ENCODE results near the gene TAF4.
A peak's percentile ranks its signal among the peaks of the same experiment; 100 is the strongest.
"Not testable (repeated sequence)": the region's sequence is repeated elsewhere in the genome, so short reads cannot be mapped to it uniquely, and the experiment has no call there.

TAF4 gene

DNA sequence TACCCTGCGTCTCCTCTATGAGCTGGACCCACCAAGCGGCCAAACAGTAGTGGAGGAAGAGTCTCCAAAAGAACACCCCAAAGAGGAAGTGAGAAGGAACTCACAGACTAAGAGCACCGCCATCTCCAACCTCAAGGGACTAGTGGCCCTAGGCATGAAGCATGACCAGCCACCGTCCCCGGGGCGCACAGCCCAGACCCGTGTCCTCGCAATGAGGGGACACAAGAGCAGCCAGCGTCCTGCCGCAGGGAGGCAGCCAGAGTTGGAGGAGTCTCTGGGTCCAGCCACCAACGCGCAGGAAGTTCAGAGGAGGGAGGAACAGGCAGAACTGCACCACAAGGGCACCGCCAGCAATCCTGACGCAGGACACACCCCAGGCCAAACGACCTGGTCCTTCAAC is 72.6 kb downstream of the TAF4 start:
- Mint-ChIP-seq H3K4me3 (no peak overlapping the region), H3K9me3 (peaks cover 37% of the 10 kb centered on the region), H3K27ac (no peak overlapping the region), H3K36me3 (ENCODE audit: low read depth) (peaks cover 97% of the 10 kb centered on the region), H3K27me3 (no peaks in the 10 kb centered on the region), H3K4me1 (ENCODE audit: low read depth) (no peaks in the 10 kb centered on the region)
- intact Hi-C loops (cut with micrococcal nuclease) = no loop called here

DNA sequence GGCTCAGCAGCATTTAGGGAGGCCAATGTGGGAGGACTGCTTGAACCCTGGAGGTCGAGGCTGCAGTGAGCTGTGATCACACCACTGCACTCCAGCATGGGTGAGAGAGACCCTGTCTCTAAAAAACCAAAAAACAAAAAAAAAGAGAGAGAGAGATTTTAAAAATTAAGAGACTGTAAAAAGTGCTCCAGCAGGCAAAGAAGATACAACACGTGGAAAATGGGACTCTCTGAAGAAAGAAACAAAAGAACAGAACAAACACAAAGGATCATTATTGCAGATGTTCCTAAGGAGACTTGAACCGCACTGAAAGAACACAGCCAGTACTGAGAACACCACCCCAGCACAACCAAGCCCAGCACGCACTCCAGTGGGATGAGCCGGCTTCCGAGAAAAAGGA is 74.2 kb downstream of the TAF4 start:
- Mint-ChIP-seq H3K9me3 (peaks cover 37% of the 10 kb centered on the region), H3K27ac (no peak overlapping the region), H3K36me3 (ENCODE audit: low read depth) (peaks cover 100% of the 10 kb centered on the region), H3K4me1 (ENCODE audit: low read depth) (no peaks in the 10 kb centered on the region), H3K27me3 (no peaks in the 10 kb centered on the region), H3K4me3 (no peak overlapping the region)
- intact Hi-C loops (cut with micrococcal nuclease) = no loop called here

- Mint-ChIP-seq H3K9me3 (peaks cover 37% of the 10 kb centered on the region), H3K4me1 (ENCODE audit: low read depth) (no peaks in the 10 kb centered on the region), H3K4me3 (no peak overlapping the region), H3K27me3 (no peaks in the 10 kb centered on the region), H3K36me3 (ENCODE audit: low read depth) (peaks cover 96% of the 10 kb centered on the region), H3K27ac (no peak overlapping the region)
- intact Hi-C loops (cut with micrococcal nuclease) = no loop called here
Observed at GRCh38 chr20:61990484-61990883, 75.2 kb downstream of the TAF4 start.

- Mint-ChIP-seq H3K36me3 (ENCODE audit: low read depth) (peaks cover 96% of the 10 kb centered on the region), H3K27ac (no peak overlapping the region), H3K4me1 (ENCODE audit: low read depth) (peaks cover 1% of the 10 kb centered on the region), H3K9me3 (peaks cover 40% of the 10 kb centered on the region), H3K27me3 (no peaks in the 10 kb centered on the region), H3K4me3 (no peak overlapping the region)
- intact Hi-C loops (cut with micrococcal nuclease) = no loop called here
Observed at GRCh38 chr20:61989741-61990140, 75.9 kb downstream of the TAF4 start.

DNA sequence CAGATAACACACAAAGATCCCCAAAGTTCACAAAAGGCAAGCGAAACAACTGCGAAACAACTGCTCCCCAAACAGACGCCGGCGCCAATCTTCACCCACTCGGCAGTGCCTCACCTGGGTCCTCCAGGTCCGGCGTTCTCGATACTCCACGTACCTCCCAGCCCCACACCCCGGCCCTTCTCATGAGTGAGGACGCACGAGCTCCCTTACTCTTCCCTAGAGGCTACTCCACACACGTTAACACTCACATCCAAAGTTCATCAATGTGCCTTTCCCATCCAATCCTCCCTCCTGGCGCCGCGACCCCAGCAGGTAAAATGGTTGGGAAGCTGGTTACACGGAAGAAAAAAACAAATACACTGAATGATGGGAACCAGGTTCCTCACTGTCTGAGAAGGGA is 77.0 kb downstream of the TAF4 start:
- peaks cover 96% of the 10 kb centered on the region for H3K36me3 Mint-ChIP-seq (ENCODE audit: low read depth)
- H3K27me3 Mint-ChIP-seq = no peaks in the 10 kb centered on the region
- H3K9me3 Mint-ChIP-seq = peaks cover 40% of the 10 kb centered on the region
- no peak overlapping the region for H3K27ac Mint-ChIP-seq
- no peak overlapping the region for H3K4me3 Mint-ChIP-seq
- H3K4me1 Mint-ChIP-seq (ENCODE audit: low read depth) = peaks cover 12% of the 10 kb centered on the region
- intact Hi-C loops (cut with micrococcal nuclease) = no loop called here

DNA sequence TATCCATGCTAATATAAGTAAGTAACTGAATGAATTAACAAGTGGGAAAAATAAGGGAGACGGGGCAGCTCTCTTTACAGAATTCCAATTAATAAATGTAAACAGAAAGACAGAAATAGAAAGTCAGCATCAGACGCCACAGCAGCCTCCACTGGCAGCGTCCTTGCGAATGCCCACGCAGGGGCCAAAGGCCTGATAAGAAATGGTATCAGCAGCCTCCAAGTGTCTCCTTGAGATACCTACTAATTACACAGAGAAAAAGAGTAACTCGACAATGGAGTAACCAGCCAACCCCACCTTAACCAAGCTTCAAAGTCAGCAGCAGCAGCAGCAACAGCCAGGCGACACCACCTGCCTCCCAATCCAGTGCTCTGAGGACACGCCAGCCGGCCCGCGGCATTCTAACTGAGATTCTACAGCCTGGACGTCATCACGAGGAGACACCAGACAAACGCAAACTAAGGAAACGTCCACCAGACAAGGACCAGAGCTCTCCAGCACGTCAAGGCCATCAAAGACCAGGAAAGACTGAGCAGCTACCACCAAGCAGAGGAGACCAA is 78.8 kb downstream of the TAF4 start:
- no peaks in the 10 kb centered on the region for H3K27me3 Mint-ChIP-seq
- intact Hi-C loops (cut with micrococcal nuclease) = no loop called here
- H3K4me1 Mint-ChIP-seq (ENCODE audit: low read depth) = peaks cover 20% of the 10 kb centered on the region
- H3K9me3 Mint-ChIP-seq = peaks cover 23% of the 10 kb centered on the region
- no peak overlapping the region for H3K27ac Mint-ChIP-seq
- H3K36me3 Mint-ChIP-seq (ENCODE audit: low read depth) = peaks cover 95% of the 10 kb centered on the region
- no peak overlapping the region for H3K4me3 Mint-ChIP-seq

GRCh38 chr20:61985096-61985495 is 80.6 kb downstream of the TAF4 start:
- intact Hi-C loops (cut with micrococcal nuclease) = no loop called here
- Mint-ChIP-seq H3K27me3 (no peaks in the 10 kb centered on the region), H3K4me3 (no peak overlapping the region), H3K36me3 (ENCODE audit: low read depth) (peaks cover 85% of the 10 kb centered on the region), H3K27ac (no peak overlapping the region), H3K4me1 (ENCODE audit: low read depth) (peaks cover 33% of the 10 kb centered on the region), H3K9me3 (peaks cover 15% of the 10 kb centered on the region)

- H3K36me3 Mint-ChIP-seq (ENCODE audit: low read depth) = peaks cover 85% of the 10 kb centered on the region
- peaks cover 33% of the 10 kb centered on the region for H3K4me1 Mint-ChIP-seq (ENCODE audit: low read depth)
- not testable (repeated sequence) for H3K4me3 Mint-ChIP-seq
Observed at GRCh38 chr20:61984431-61984830, 81.2 kb downstream of the TAF4 start.

GRCh38 chr20:61983965-61984364 is 81.7 kb downstream of the TAF4 start:
- Mint-ChIP-seq H3K9me3 (peaks cover 15% of the 10 kb centered on the region), H3K27me3 (no peaks in the 10 kb centered on the region), H3K4me3 (no peak overlapping the region), H3K4me1 (ENCODE audit: low read depth) (peaks cover 33% of the 10 kb centered on the region), H3K27ac (peak overlapping the region; percentile 71), H3K36me3 (ENCODE audit: low read depth) (peaks cover 85% of the 10 kb centered on the region)
- intact Hi-C loops (cut with micrococcal nuclease) = no loop called here

More at GRCh38 chr20:61984431-61984830, 81.2 kb downstream of the TAF4 start:
- intact Hi-C loops (cut with micrococcal nuclease); H3K27me3 Mint-ChIP-seq: not testable (repeated sequence)
- Mint-ChIP-seq H3K27ac (peak overlapping the region; percentile 71), H3K9me3 (peaks cover 15% of the 10 kb centered on the region)

DNA sequence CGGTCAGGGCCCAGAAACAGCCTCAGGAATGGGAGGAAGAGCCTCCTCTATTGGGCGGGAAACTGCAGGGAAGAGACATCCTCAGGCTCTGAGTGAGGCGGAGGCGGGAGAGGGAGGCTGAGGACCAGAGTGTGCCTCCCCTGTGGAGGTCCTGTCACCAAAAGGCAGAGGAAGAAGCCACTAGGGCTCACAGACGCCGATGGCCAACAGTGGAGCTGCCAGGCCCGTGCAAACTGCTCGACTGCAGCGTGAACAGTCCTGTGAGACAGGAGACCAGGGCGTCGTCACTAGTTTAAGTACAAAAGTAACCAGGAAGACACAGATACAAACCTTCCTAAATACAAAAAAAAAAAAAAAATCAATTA is 82.7 kb downstream of the TAF4 start:
- H3K36me3 Mint-ChIP-seq (ENCODE audit: low read depth) = peaks cover 80% of the 10 kb centered on the region
- no peak overlapping the region for H3K4me3 Mint-ChIP-seq
- intact Hi-C loops (cut with micrococcal nuclease) = no loop called here
- peak overlapping the region; percentile 23 for H3K27ac Mint-ChIP-seq
- H3K4me1 Mint-ChIP-seq (ENCODE audit: low read depth) = peaks cover 33% of the 10 kb centered on the region
- no peaks in the 10 kb centered on the region for H3K27me3 Mint-ChIP-seq
- peaks cover 15% of the 10 kb centered on the region for H3K9me3 Mint-ChIP-seq

DNA sequence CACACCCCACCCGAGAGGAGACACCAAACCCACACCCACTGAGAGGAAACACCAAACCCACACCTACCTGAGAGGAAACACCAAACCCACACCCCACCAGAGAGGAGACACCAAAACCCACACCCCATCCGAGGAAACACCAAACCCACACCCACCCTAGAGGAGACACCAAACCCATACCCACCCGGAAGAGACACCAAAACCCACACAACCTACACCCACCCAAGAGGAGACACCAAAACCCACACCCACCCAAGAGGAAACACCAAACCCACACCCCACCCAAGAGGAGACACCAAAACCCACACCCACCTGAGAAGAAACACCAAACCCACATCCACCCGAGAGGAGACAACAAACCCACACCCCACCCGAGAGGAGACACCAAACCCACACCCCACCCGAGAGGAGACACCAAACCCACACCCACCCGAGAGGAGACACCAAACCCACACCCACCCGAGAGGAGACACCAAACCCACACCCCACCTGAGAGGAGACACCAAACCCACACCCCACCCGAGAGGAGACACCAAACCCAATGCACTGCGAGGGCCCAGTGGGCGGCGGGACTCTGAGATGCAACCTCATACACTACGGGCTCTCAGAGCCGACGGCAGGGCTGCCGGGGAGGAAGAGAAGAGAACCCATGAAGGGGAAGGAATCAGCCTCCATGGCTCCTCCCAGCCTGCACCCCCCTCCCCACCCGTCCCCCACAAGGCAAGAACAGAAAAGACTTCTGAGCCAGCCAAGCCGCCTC is 83.3 kb downstream of the TAF4 start:
- Mint-ChIP-seq H3K27ac (peak overlapping the region; percentile 5), H3K27me3 (no peaks in the 10 kb centered on the region), H3K4me1 (ENCODE audit: low read depth) (peaks cover 33% of the 10 kb centered on the region), H3K4me3 (no peak overlapping the region), H3K9me3 (peaks cover 15% of the 10 kb centered on the region), H3K36me3 (ENCODE audit: low read depth) (peaks cover 80% of the 10 kb centered on the region)
- intact Hi-C loops (cut with micrococcal nuclease) = no loop called here

DNA sequence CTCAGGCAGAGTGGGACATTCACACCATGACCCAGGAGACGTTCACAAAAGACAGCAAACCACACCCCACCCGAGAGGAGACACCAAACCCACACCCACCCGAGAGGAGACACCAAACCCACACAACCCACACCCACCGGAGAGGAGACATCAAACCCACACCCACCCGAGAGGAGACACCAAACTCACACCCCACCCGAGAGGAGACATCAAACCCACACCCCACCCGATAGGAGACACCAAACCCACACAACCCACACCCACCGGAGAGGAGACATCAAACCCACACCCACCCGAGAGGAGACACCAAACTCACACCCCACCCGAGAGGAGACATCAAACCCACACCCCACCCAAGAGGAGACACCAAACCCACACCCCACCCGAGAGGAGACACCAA is 84.0 kb downstream of the TAF4 start:
- H3K27me3 Mint-ChIP-seq; intact Hi-C loops (cut with micrococcal nuclease); H3K4me3 Mint-ChIP-seq: not testable (repeated sequence)
- H3K9me3 Mint-ChIP-seq = peaks cover 15% of the 10 kb centered on the region
- H3K36me3 Mint-ChIP-seq (ENCODE audit: low read depth) = peaks cover 80% of the 10 kb centered on the region
- peaks cover 33% of the 10 kb centered on the region for H3K4me1 Mint-ChIP-seq (ENCODE audit: low read depth)
- peak overlapping the region; percentile 40 for H3K27ac Mint-ChIP-seq

DNA sequence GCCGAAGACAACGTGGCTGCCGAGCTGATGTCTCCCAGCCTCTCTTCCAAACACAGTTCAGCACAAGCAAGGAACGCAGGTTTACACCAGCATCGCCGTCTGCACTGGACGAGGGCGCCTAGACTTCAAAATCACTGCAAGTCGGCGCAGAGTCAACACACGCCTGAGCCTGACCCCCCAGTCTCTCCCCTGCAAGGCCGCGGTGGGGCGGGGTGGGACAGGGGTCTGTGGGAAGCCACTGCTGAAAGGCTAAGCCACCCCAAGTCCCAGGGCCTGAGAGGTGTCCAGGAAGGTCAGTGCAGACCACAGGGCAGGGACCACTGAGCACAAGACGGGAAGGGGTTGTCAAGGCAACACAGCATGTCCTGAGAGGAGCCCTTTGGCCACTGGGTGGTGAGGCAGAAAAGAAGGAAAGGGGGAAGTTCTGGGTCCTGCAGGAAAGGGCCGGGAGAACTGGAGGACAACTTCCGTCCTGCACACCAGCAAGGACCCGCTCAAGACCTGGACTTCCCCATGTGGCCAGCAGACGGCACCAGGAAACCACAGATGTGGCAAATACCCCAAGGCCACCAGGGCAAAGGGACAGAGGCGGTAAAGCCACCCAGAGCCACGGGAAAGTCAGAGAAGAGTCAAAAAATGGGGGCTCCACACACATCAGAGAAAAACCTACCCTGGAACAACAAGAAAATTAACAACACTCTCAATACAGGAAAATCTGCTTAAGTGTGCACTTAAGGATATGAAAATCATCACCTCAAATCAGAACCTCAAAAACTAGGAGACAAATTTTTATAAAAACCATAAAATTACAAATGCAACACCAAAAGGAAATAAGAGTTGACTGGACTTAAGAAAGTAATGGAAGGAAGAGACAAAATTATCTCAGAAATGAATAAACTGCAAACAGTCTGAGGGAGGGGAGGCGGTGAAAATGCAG is 84.8 kb downstream of the TAF4 start:
- intact Hi-C loops (cut with micrococcal nuclease) = no loop called here
- no peak overlapping the region for H3K4me3 Mint-ChIP-seq
- H3K4me1 Mint-ChIP-seq (ENCODE audit: low read depth) = peaks cover 33% of the 10 kb centered on the region
- peaks cover 83% of the 10 kb centered on the region for H3K36me3 Mint-ChIP-seq (ENCODE audit: low read depth)
- H3K27me3 Mint-ChIP-seq = no peaks in the 10 kb centered on the region
- peak overlapping the region; percentile 40 for H3K27ac Mint-ChIP-seq
- H3K9me3 Mint-ChIP-seq = peaks cover 15% of the 10 kb centered on the region

Measured in dendritic cell treated with granulocyte-macrophage colony-stimulating factor and Interleukin-4, amounts not matched to agents 40 ng/mL and 50 ng/mL, for 4 days (primary cell).